NB4 (cell line): Measurements from ENCODE around the gene TTC8.

ENCODE experiments used
- CTCF ChIP-seq: IDR thresholded peaks from one replicate; pipeline ENCODE4 v1.5.1; 2012; ENCODE audit warnings: low read depth, low read length
- POLR2A ChIP-seq: IDR thresholded peaks from 2 replicates; pipeline ENCODE4 v1.6.1; 2011; ENCODE audit warnings: mild to moderate bottlenecking; ENCODE audit not compliant: insufficient read length; ENCODE audit errors: extremely low read depth

DNA sequence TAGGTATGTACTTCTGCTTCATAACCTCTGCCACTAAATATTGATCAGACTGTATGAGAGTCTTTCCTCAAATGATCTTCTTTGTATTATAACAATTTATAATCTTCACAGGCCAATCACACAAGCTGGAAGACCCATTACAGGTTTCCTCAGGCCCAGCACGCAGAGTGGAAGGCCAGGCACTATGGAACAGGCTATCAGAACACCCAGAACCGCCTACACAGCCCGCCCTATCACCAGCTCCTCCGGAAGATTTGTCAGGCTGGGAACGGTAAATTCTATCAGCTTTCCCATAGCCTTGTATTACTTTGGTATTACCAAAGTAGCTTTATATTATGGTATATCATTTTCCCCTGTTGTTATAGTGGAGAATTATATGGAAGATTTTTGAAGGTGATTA lies 16.5 kb downstream of the TTC8 start:
- TF ChIP-seq CTCF, result no peak
- no peak for TF ChIP-seq POLR2A
